Measurements from ENCODE around the gene DDX1.

The DDX1 gene

GRCh38 chr2:15642815-15643500 lies 51.3 kb downstream of the DDX1 start:
- in situ Hi-C loops (cut with MboI; ENCODE audit: low sequenced_read_pairs): no loop called here

DNA sequence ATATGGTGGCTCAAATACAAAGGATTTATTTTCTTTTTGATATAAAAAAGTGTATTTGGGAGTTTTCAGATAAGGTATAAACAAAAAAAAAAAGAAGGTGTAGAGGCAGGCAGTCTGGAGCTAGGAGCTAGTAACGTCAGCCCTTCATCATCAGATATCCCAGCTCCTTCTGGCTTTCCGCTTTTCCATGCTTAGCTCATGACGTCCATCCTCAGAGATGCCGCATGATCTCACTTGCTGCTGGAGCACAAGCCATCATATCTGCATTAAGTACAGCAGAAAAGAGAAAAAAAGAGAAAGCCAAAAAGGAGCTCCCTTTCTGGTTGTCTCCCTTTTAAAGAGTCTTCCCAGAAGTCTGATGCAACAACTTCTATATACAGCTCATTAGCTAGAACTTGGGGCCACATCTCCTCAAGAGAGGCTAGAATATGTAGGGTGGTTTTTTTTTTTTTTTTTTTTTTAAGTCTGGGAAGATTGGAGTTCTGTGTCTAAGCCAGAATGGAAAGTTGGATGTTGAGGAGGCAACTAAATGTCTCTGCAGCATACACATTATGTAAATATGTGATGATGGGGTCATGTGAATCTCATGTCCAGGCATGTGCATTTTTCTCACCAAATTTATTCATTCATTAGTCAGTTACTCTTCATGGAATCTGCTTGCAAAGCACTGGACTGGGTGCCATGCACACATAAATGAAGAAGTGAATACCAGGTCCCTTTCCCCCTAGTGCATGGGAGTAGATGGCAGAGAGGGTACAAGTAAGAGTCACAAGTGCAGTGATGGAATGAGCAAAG lies 52.3 kb downstream of the DDX1 start:
- in situ Hi-C loops (cut with MboI; ENCODE audit: low sequenced_read_pairs): no loop called here

DNA sequence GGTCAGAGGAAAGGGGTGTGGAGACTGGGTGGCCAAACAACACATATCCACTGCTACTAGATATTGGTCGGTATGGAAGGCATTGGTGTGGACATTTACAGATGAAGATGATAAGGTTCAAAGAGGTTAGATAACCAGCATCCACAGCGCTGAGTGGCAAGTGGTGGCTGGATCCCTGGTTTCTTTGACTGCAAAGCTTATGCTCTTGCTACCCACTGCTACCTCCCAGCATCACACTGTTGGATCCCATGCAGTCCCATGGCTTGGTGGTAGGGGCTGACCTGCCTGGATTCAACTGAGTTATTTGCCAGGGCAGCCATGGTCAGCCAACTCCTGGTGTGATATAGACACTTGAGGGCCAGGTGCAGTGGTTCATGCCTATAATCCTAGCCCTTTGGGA lies 53.6 kb downstream of the DDX1 start:
- in situ Hi-C loops (cut with MboI; ENCODE audit: low sequenced_read_pairs): no loop called here

DNA sequence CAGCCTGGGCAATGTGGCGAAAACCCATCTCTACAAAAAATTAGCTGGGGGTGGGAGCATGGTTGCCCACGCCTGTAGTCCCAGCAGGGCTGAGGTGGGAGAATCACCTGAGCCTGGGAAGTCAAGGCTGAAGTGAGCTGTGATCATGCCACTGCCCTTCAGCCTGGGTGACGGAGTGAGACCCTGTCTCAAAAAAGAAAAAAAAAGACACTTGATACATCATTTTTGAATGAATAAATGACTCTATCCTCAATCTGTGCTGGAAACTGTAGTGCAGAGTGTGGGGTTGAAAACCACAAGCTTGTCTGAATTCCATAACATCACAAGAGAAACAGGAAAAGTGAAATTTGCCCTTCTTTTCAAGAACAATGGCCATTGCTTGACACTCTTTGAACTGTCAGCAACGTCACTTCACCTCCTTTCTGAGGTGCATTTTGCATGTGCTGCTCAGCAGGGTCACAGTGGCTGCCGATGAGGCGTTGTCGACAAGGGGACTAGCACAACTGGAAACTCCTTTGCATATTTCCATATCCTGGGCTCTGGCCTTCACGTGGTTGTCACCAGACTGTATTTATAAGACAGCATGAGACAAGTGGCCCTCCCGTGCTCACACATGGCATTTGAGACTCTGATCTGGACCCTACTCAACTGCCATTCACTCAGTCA lies 54.2 kb downstream of the DDX1 start:
- in situ Hi-C loops (cut with MboI; ENCODE audit: low sequenced_read_pairs): no loop called here

GRCh38 chr2:15646661-15647060 lies 55.0 kb downstream of the DDX1 start:
- in situ Hi-C loops (cut with MboI; ENCODE audit: low sequenced_read_pairs): no loop called here

GRCh38 chr2:15647622-15648590 lies 56.2 kb downstream of the DDX1 start:
- in situ Hi-C loops (cut with MboI; ENCODE audit: low sequenced_read_pairs): no loop called here

DNA sequence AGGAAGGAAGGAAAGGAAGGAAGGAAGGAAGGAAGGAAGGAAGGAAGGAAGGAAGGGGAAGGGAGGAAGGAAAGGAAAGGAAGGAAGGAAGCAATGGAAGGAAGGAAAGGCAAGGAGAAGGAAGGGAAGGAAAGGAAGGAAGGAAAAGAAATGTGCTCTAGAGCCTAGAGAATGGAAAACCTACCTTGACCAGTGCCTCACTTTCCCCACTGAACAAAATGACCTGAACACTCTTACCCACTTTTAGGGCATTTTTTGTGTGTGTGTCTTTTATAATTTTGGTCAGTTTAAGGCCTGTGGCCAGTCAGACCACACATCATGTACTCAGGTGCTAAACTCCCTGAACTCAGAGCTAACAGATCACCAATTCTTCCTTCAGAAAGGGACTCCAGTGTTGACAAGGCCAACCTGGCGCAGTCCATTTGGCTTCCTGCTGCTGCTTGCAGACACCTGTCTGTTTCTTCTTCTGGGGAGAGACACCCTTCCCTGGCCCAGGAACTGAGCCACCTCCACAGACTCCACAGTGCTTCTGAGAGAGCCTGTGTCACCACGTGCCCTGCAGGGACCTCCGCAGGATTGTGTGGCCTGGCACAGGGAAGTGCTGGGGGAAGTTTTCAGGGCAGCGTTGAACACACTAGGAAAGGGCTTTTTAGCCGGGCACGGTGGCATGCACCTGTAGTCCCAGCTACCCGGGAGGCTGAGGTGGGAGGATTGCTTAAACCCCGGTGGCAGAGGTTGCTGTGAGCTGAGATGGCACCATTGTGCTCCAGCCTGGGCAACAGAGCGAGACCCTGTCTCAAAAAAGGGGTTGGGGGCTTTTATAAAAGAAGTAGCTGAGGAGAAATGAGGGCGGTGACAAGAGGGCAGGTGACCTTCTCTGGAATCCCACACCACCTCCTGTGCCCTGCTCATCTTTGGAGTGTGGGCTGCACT lies 57.2 kb downstream of the DDX1 start:
- in situ Hi-C loops (cut with MboI; ENCODE audit: low sequenced_read_pairs): no loop called here

DNA sequence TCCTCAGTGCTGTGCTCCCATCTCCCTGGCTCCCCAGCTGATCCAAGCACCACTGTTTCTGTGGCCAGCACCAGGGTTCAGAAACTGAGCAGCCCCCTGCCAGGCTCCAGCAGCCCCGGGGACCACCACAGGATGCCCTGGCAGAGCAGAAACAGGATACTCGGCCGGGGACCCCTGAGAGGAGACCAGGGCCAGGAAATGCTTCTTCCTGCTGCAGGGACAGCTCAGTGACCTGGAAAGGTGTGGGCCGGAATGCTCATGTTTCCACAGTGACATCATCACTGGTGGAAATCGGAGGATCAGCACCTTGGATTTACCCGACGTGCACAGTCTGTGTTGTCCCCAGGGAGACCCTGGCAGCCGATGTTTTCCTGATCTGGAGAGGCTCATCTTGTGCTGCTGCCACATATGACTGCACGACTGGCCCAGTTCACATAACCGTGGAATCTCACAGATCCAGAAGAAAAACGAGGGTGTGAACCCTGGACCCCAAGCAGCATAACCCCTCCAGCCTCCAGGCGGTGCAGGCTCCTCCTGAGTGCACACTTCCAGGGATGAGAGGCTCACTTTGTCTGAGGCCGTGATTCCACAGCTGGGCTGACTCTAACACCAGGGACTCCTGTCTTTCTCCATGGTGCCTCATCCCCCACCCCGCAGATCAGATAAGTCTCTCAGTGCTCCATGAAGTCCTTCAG lies 58.0 kb downstream of the DDX1 start:
- in situ Hi-C loops (cut with MboI; ENCODE audit: low sequenced_read_pairs): no loop called here

DNA sequence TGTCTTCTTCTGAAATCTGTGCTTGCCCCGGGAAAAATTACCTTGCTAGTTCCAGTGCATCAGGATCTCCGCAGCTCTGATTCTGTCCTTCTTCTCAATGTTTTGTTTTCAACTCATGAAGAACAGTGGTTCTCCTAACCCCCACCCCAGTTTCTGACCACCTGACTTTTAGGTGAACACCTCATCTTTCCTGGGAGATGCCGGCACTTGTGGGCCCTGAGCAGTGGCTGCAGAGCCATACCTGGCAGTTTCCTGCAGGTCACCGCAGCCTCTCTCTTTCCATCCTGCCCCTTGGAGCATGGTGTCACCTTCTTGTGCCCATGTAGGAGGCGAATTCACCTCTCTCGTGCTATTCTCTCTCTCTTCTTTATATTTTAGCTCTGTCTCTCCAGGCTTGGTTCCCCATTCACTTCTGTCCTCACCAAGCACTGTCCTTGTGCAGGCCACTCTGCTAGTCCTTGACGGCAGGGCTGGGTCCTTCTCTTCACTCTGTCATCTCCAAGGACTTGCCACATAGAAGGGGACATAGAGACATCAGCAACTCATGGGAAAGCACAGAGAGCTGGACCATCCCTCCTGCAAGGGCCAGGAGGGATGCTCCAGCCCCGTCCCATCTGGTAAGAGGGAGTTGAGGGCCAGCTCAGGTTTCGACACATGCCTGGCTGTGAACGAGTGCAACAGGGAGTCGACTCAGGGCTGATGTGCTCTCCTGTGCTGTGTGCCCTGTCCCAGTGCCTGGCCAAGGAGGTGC lies 59.1 kb downstream of the DDX1 start:
- in situ Hi-C loops (cut with MboI; ENCODE audit: low sequenced_read_pairs): no loop called here

DNA sequence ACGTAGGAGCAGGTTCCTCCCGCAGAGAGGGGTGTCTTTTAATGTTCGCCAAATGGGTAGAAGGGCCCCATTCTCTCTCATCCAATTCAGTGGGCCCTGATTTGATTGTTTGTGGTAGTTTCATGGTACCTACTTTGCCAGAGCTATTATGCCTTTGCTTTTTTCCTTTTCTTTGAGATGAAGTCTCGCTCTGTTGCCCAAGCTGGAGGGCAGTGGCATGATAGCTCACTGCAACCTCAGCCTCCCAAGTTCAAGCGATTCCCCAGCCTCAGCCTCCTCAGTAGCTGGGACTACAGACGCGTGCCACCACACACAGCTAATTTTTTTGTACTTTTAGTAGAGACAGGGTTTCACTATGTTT lies 59.7 kb downstream of the DDX1 start:
- in situ Hi-C loops (cut with MboI; ENCODE audit: low sequenced_read_pairs): no loop called here

GRCh38 chr2:15652252-15652651 lies 60.6 kb downstream of the DDX1 start:
- in situ Hi-C loops (cut with MboI; ENCODE audit: low sequenced_read_pairs): no loop called here

DNA sequence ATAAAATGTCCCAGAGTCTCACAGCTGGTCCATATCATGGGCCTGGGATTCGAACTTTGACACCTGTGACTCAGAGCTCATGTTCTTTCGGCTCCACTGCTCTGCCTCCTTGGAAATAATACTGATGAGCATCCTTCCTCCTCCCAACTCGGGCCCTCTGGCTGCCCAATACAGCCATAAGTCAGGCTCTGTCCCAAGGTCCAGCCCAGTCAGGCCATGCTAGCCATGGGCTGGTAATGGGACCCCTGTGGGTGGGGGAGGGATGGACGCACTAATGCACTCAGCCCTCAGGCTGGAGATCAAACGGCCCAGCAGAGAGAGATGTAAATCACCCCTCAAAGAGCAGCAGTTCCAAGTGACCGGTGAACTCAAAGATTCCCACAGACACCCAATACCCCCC lies 61.1 kb downstream of the DDX1 start:
- in situ Hi-C loops (cut with MboI; ENCODE audit: low sequenced_read_pairs): no loop called here

- in situ Hi-C loops (cut with MboI; ENCODE audit: low sequenced_read_pairs): no loop called here
These were observed 62.4 kb downstream of the DDX1 start for GRCh38 chr2:15653806-15654726.

DNA sequence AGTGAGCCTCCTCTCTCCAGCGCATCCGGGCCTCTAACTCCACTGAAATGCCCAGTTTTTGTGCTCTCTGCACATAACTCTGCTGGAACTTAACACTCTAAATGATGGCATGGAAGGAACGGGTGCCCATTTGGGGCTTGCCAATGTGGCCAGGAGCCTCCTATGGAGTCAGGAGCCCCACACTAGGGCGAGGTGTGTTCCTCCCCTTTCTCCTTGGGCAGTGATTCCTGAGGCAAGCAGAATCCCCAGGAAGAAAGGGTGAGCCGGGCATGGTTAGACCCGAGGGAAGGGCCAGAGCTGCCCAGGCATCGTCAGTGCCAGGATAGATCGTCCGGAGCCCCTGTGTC lies 63.0 kb downstream of the DDX1 start:
- in situ Hi-C loops (cut with MboI; ENCODE audit: low sequenced_read_pairs): no loop called here

- in situ Hi-C loops (cut with MboI; ENCODE audit: low sequenced_read_pairs): no loop called here
These were observed 63.6 kb downstream of the DDX1 start for GRCh38 chr2:15655123-15655887.

DNA sequence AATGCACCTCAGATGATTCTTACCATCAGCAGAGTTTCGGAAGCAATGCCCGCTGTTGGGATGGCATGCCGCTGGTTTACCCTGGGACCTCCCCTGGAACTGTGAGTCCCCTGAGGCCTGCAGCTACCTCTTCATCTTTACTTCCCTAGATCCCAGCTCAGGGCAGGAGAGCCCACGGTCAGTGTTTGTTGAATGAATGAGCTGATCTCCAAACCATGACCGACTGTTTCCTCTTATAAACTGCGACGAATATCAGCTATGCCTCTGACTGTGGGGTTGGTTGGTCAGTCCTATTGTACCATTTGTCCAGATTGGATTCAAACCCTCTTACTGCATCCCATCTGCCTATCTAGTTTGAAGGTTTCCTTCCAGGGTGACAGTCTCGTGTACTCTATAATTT lies 64.4 kb downstream of the DDX1 start:
- in situ Hi-C loops (cut with MboI; ENCODE audit: low sequenced_read_pairs): no loop called here

DNA sequence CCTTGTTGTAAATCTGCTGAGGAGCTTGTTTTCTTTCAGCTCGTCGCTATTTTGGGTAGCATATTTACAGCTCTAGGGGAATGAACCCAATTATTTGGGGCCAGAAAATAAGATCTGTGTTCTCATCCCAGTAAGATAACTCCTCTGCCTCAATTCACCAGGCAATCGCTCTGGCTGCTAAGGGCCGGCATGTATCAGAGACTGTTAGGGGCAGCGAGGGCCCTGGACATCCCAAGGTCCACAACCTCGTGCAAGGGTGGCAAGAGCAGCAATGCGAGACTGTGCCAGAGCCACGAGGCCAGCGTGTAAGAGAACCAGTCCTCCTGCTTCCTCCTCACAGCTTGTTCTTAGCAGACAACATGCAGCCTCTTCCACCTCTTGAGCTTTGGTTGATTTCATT lies 66.1 kb downstream of the DDX1 start:
- in situ Hi-C loops (cut with MboI; ENCODE audit: low sequenced_read_pairs): no loop called here

Measured in hTERT RPE-1 (cell line).